OCI-LY1 (cell line): ENCODE results near the gene DNAH8.

Source experiments
- EZH2 ChIP-seq: fragments of 200-600 bp; sonication (generic), shearing (Covaris generic); IDR thresholded peaks from 2 replicates; pipeline ENCODE4 v1.8.0; 2017; ENCODE audit warnings: borderline replicate concordance, mixed run types, mild to moderate bottlenecking, antibody characterized with exemption, low read length, moderate library complexity, mixed read lengths
- TF ChIP-seq, protein P1 (sequence below): fragments of 200-600 bp; sonication (generic), shearing (Covaris generic); IDR thresholded peaks from 2 replicates; pipeline ENCODE4 v1.5.1; 2017; ENCODE audit warnings: mild to moderate bottlenecking, antibody characterized with exemption, low read length, moderate library complexity, mixed read lengths

- TF ChIP-seq, protein P1, sequence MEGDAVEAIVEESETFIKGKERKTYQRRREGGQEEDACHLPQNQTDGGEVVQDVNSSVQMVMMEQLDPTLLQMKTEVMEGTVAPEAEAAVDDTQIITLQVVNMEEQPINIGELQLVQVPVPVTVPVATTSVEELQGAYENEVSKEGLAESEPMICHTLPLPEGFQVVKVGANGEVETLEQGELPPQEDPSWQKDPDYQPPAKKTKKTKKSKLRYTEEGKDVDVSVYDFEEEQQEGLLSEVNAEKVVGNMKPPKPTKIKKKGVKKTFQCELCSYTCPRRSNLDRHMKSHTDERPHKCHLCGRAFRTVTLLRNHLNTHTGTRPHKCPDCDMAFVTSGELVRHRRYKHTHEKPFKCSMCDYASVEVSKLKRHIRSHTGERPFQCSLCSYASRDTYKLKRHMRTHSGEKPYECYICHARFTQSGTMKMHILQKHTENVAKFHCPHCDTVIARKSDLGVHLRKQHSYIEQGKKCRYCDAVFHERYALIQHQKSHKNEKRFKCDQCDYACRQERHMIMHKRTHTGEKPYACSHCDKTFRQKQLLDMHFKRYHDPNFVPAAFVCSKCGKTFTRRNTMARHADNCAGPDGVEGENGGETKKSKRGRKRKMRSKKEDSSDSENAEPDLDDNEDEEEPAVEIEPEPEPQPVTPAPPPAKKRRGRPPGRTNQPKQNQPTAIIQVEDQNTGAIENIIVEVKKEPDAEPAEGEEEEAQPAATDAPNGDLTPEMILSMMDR, result peak; percentile 23; the same call in 1 of the 2 replicates
- no peak for TF ChIP-seq EZH2
Measured at GRCh38 chr6:38720295-38720694, 5.2 kb downstream of the DNAH8 start.
